Lung (tissue), 12 donors: ENCODE results near the gene COL10A1. TPM values are rescaled to one million over a fixed set of nuclear protein-coding genes. Genes with fewer than 3 reads are reported as not detected.

ENCODE experiments used
- ATAC-seq: fragments of 200-7000 bp; cut with Tn5 transposase; one replicate; pipeline ENCODE4 v1.9.1; 2020; ENCODE audit warnings: moderate number of reproducible peaks; ENCODE audit not compliant: insufficient read depth, low FRiP score
- DNase-seq, 3 donors: peaks; one replicate each; pipeline ENCODE4 v3.0.0-alpha.2; 2013 to 2017
- H3K27ac ChIP-seq, 2 donors: one replicate each; pipeline ENCODE4 v1.5.1; 2013; ENCODE audit warnings: mild to moderate bottlenecking in 2 of 2, moderate library complexity in 2 of 2, control low read depth in 1 of 2, inconsistent platforms in 1 of 2, low read depth in 1 of 2, low read length in 1 of 2
- H3K27me3 ChIP-seq, 3 donors: one replicate each; pipeline ENCODE4 v1.5.1; 2013; ENCODE audit warnings: low read length in 2 of 3; ENCODE audit not compliant: control insufficient read depth in 3 of 3, insufficient read depth in 3 of 3
- H3K36me3 ChIP-seq, 4 donors: one replicate each; pipeline ENCODE4 v1.5.1; 2013; ENCODE audit warnings: low read length in 4 of 4, mild to moderate bottlenecking in 1 of 4, moderate library complexity in 1 of 4; ENCODE audit not compliant: control insufficient read depth in 4 of 4, insufficient read depth in 4 of 4
- H3K4me1 ChIP-seq, 5 donors: one replicate each; pipeline ENCODE4 v1.5.1; 2013; ENCODE audit warnings: low read length in 5 of 5, mild to moderate bottlenecking in 2 of 5, moderate library complexity in 1 of 5; ENCODE audit not compliant: control insufficient read depth in 5 of 5, insufficient read depth in 5 of 5
- H3K4me3 ChIP-seq: one replicate; pipeline ENCODE4 v1.5.1; 2013; ENCODE audit warnings: mild to moderate bottlenecking, control low read depth, moderate library complexity
- H3K9ac ChIP-seq, 2 donors: one replicate each; pipeline ENCODE4 v1.5.1; 2013; ENCODE audit warnings: low read length in 2 of 2, control low read depth in 1 of 2; ENCODE audit not compliant: insufficient read depth in 1 of 2
- H3K9me3 ChIP-seq, 4 donors: one replicate each; pipeline ENCODE4 v1.5.1; 2013; ENCODE audit warnings: low read length in 3 of 4, mild to moderate bottlenecking in 1 of 4, moderate library complexity in 1 of 4; ENCODE audit not compliant: control insufficient read depth in 4 of 4, insufficient read depth in 3 of 4
- CTCF ChIP-seq: IDR thresholded peaks from 2 replicates; pipeline ENCODE4 v1.5.1; 2012; ENCODE audit warnings: mild to moderate bottlenecking; ENCODE audit errors: control extremely low read depth, extremely low read depth
- WGBS, 2 donors: extraction: QIAGEN DNeasy Blood & Tissue Kit; methylation state at CpG; one replicate each; pipeline ENCODE4 v1.1.7; 2013; 5-methylcytosine and 5-hydroxymethylcytosine counted together
- polyA plus RNA-seq, 2 donors: library from polyadenylated mRNA; stranded (reverse); fragments of 200-250 nt; gene quantifications; one replicate each; pipeline ENCODE4 v1.2.1, GENCODE V29; 2013
- total RNA-seq, 2 donors: library from RNA; depleted of rRNA in 1 of 2; stranded (reverse); fragments of >200 nt in 1 of 2; gene quantifications; one replicate each; pipeline ENCODE4 v1.2.1, GENCODE V29; 2014 to 2021
- donor health status: control.
- donor health status: control.
- donor health status: Bipolar disorder and iron deficiency.
- donor health status: healthy.
- donor health status: DM: yes; HTN: yes; CAD: no.

The COL10A1 gene
- total and polyA plus RNA-seq, 4 donors, result 0.28 TPM; not detected in 3

- peaks cover 0 to 8% (median 0%) of the 10 kb centered on the region in 5 donors for H3K4me1 ChIP-seq
- whole genome bisulfite sequencing, 2 donors, result 93 to 96% methylated on average over 5 of the region's 5 CpGs
- ATAC-seq, result no peak
- H3K27ac ChIP-seq, result no peak overlapping the region
- no peaks in the 10 kb centered on the region for H3K27me3 ChIP-seq
- peaks cover 0 to 6% (median 4%) of the 10 kb centered on the region in 4 donors for H3K36me3 ChIP-seq
- H3K4me3 ChIP-seq, result no peak overlapping the region
- no peak overlapping the region for H3K9ac ChIP-seq
- no peak for DNase-seq
- TF ChIP-seq CTCF, result no peak
- H3K9me3 ChIP-seq, result peaks cover 0 to 2% (median under 1%) of the 10 kb centered on the region in 4 donors
Measured at GRCh38 chr6:116170358-116171057, 44.6 kb upstream of the COL10A1 start.

GRCh38 chr6:116169880-116170279 lies 43.9 kb upstream of the COL10A1 start:
- Histone ChIP-seq H3K4me1 (peaks cover 0 to 8% (median 0%) of the 10 kb centered on the region in 5 donors), H3K27ac (no peak overlapping the region), H3K9ac (no peak overlapping the region), H3K27me3 (no peaks in the 10 kb centered on the region), H3K9me3 (peaks cover 0 to 2% (median 0%) of the 10 kb centered on the region in 4 donors), H3K36me3 (peaks cover 0 to 6% (median 4%) of the 10 kb centered on the region in 4 donors), H3K4me3 (no peak overlapping the region)
- ATAC-seq (no peak), DNase-seq (no peak)
- 90% methylated on average over 2 of the region's 2 CpGs for WGBS, 2 donors
- no peak for TF ChIP-seq CTCF

- no peak for DNase-seq
- H3K36me3 ChIP-seq, result peaks cover 0 to 3% (median 1%) of the 10 kb centered on the region in 4 donors
- peaks cover 0 to 3% (median under 1%) of the 10 kb centered on the region in 4 donors for H3K9me3 ChIP-seq
- H3K4me1 ChIP-seq, result peaks cover 0 to 3% (median 0%) of the 10 kb centered on the region in 5 donors
- TF ChIP-seq CTCF, result no peak
- no peak overlapping the region for H3K9ac ChIP-seq
- H3K4me3 ChIP-seq, result no peak overlapping the region
- H3K27me3 ChIP-seq, result no peaks in the 10 kb centered on the region
- H3K27ac ChIP-seq, result no peak overlapping the region
- 99 to 100% methylated on average over 1 of the region's 1 CpG for WGBS, 2 donors
- no peak for ATAC-seq
Measured at GRCh38 chr6:116168148-116168547, 42.2 kb upstream of the COL10A1 start.
